GM19455 (cell line): ENCODE measurements around the gene IRF4.

ENCODE experiments used
- ATAC-seq: cut with Tn5 transposase; IDR thresholded peaks from one replicate; pipeline ENCODE4 v1.9.1; 2021; ENCODE audit not compliant: unreplicated experiment

The IRF4 gene

DNA sequence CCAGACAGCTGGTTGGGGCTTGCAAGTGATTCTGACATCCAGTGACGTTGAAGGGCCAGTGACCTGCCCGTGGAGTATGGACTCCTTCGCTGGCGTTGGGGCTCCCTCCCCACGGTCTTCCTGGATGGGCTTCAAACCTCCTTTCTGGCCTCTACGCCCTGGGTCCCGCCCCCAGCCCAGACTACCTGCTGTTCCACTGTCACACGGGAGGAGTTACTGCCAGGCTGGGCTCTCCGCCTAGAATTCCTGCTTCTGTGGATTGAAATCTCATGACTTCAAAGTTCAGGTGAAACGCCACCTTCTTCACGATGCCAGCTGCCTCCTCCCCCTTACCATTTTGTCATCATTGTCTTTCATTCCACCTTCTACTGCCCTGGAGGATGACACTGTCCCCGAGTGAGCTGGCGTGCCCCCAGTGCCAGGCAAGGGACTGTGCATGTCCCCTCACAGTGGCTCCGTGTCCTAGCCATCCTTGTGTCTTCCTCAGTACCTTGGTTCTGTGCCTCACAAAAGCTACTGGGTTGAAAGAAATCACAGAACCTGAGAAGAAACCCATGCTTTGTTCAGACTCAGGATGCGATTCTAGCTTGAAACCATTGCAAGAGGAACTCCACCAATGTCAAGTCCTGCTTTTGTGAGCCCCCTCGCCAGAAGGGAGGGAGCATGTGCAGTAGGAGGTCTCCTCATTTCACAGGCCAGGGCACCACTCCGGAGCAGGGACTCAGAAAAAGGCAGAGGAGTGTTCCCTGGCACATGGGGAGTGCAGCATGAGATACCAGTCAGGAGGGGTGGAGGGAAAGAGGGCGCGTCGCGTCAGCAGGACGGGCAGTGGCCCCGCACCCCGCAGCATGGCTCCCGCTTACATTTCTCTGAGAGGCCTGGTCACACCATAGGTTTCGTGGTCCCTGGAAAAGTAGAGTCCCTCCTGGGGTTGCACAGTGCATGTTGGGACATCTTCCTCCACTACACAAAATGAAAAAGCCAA lies 11.0 kb upstream of the IRF4 start:
- ATAC-seq: no peak

DNA sequence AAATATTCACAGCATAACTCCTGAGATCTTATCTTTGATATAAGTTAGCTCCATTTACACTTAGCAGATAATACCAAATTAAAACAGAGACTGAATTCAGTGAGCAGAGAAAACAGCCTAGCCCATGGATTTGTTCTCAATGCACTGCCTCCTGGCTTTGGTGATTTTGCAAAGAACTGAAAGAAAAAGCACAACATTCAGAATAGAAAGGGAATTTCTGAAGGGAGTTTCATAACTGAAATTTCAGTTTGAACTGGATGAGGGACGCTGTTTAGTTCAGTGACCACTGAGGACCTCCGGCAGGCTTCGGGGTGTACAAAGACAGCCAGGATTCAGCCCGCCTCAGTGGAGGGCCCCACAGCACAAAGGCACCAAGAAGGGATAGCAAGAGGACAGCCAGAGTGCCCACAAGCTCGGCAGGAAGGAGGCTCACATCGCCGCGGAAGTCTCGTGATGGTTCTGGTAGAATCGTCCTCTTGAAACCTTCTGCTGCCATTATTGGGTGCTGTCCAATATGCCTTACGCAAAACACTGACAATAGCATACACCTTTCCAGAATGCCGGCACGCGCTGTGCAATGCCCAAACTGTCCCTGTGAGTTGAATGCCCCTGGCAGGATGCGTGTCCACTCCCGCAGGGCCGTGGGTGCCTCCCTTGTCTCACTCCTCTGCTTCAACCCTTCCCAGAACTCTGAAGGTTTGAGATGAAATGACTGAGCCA lies 9.7 kb upstream of the IRF4 start:
- no peak for ATAC-seq

DNA sequence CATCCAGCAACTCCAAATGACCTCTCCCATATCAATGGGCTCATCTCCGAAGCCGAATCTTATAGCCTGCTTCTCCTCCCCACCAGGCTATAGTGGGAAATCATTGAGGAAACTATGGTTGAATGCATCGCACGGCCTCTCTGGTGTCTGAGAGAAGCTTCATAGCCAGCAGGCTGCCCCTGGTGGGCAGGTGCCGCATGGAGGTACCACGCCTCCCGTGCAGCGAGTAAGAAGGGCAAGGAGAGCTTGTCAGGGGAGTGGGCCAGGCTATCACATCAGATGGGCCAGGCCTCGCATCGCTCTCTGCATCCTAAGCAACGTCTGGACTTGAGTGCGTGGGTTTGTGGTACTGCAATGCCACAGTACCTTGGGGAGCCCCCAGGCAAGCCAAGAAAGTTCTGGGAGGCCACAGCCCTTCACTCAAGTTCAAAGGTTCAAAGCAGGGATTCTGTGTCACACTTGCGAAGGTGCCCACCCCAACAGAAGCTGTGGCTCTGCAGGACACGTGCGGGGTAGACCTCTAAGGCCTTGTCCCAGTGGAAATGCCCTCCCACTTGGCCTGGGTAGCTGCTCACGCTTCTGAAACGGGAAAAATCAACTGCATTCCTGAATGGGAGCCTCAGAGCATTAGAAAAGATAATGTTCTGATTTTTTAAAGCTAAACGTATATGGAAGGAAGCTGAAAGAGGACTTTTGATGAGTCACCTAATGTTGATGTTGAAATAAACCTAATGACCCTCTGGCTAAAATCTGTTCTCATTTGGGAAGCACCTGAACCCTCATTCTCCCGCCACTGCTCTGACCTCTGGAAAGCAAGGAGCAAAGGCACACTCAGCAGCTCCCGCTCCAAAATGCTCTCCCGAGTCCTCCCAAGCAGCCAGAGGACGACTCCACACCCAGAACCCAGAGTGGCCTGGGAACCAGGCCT lies 8.4 kb upstream of the IRF4 start:
- ATAC-seq: no peak

DNA sequence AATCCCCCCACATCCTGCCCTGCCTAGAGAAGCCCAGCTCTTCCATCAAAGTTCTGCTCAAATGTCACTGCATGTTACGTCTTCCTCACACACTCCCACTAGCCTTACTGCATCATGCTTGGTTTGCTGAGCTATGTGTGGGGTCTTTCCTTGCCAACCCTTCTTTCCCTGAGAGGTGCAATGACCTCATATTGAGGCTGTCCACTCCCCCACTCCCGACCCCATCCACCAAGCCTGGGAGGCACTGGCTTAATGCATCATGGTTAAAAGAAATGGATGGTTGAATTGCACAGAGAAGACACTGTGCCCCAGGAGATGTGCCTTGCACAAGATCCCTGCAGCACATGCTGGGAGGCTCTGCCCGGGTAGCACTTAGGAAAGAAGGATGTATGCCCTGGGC lies 7.7 kb upstream of the IRF4 start:
- ATAC-seq: no peak

DNA sequence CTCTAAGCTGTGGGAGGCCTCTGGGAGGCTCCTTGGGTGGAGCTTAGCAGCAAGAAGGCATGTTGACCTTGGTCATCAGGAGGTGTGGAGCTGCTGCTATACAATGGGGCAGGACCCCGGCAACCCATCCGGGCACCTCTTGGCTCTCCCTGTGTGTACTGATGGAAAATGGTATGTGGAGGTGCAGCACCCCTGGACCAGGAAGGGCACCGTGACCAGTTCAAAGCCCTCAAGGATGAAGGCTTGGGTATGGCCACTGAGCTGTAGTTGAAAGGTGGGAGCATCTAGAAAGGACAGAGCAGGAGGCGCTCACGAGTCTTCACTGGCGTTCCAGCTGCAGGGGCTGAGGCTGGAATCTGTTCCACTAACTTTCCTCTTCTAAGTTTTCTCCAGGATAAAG lies 6.7 kb upstream of the IRF4 start:
- ATAC-seq: no peak

DNA sequence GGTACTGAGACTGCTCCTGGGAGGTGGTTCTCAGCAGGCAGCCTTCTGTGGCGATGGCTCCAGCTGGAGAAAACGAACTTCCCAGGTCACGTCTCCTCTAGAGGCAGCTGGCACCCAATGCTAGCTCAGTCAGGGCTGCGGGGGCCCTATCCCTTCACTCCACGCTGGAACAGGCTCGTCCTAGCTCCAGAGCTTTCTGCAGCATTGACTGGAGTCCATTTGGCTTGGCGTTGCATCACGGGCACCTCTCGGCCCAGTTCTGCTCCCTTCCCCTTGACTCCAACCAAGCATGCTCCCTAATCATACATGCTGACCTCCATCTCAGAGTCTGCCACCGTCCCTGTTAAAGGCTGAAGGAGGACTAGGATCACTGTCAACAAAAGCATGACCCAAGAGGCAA lies 5.9 kb upstream of the IRF4 start:
- ATAC-seq: no peak

DNA sequence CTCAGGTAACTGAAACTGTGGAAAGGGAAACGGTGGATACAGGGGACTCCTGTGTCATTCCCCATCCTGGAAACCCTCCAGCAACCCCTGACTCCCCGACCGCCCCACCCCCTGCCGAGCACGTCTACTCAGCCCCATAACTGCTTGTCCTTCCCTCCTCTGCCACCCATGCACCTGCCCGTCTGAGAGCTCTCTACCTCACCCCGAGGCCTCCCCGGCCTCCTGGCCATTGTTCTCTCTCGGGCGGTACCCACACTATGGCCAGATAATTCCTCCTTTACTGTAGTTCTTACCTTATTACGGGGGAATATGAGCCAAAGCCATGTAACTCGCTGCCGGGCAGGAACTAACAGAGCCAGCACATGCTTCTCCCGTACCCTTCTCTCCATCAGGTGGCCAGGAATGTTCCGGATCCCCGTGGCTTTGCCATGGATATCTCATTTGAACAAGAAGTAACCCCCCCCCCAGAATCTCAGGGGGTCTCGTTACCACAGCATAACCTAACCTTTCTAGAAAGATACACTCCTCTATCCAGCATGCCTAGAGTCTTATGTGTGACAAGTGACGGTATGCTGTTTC lies 4.8 kb upstream of the IRF4 start:
- no peak for ATAC-seq

DNA sequence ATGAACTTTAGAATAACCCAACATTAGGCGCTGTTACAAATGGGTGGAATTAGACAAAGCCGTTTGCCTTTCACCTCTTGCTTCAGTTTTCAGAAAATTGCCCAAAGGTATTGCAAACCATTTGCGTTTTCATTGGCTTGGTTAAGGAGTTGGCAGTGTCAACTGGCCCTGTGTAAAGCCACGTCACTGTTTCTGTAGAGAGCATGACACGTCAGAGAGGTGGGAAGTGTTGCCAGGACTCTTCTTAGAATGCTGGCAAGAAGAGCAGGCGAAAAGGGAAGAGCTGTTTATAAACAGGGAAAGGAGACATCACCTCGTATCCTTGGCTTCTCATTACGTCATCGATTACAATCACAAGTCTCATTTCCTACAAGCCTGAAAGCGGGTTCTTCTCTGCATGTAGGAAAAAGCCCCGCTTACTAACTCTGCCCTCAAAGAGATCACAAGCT lies 4.2 kb upstream of the IRF4 start:
- no peak for ATAC-seq

DNA sequence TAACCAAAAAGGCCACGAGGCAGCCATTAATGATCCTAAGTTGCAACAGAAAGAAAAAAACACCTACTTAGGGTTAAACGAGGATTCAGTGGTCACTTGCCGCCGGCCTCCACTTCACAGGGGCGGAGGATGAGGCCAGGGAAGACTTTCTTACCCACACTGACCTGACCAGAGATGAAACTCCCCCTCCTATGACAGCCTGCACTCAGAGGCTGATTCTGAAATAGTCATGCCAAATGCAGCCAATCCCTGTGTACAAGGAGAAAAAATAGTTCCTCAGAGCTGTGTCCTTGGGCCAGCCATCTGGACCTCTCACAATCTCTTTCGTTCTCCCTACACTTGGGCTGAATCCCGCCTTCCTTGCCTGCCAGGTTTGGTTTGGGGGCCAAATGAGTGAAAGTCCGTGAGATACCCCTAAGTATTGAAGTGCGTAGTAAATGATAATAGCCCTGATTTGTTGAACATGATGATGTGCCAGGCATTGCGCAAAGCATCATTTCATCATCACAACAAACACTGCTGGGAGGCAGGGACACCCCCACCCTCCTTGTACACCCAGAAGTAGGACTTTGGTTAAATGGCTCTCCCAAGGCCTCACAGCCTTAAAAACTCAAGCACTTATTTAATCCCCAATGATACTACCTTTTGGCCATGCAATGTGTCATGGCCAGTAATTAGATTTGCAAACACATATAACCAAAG lies 3.2 kb upstream of the IRF4 start:
- no peak for ATAC-seq

DNA sequence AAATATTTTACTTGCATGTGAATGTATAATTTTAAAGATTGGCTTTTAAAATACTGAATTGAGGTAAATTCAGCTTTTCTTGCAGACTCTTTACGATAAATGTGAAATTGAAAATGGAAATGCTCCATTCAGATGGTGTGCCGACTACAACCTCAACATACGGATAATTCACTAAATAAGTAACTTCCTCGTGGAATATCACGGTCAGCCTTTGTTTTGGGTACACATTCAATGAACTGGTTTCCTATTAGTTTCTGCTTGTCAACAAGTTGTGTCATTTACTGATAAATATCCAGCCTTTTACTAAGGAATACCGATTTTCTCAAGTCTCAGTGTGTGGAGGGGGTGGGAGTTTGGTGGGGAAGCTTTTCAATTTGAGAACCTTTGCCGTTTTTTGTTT lies 2.4 kb upstream of the IRF4 start:
- ATAC-seq: no peak

DNA sequence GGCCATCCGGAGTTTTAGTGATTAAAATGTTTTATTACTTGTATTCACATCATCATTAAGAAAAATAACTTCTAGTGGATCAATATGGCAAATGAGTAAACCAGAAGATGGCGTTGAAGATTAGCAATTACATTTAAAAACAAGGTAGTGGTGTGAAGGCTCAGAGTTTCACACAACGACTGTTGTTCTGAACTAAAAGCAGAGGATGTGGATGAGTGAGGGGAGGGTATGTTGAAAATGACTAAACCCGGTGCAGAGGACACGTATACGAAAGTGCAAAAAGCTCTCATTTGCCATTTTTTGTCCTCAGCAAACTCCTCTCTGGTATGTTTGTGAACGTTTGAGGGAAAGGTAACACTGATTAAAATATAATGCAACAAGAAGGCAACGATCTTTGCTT lies 1.9 kb upstream of the IRF4 start:
- ATAC-seq: no peak

DNA sequence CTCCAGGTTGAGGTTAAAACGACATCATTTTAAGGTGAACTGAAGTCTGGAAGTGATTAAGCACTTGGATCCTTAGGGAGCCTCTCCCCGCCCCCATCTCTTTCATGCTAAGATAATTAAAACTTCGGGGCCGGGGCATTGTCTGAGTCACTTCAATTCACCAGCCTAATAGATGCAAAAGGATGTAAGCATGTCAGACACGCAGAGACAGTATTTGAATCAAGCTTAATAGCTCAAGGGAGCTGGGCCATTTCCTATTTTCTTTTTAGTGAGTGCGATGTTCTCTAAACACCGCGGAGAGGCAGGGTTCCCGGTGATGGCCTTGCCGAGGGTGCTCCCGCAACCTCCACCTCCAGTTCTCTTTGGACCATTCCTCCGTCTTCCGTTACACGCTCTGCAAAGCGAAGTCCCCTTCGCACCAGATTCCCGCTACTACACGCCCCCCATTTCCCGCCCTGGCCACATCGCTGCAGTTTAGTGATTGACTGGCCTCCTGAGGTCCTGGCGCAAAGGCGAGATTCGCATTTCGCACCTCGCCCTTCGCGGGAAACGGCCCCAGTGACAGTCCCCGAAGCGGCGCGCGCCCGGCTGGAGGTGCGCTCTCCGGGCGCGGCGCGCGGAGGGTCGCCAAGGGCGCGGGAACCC lies 516 bp upstream of the IRF4 start:
- peak; percentile 26 for ATAC-seq

DNA sequence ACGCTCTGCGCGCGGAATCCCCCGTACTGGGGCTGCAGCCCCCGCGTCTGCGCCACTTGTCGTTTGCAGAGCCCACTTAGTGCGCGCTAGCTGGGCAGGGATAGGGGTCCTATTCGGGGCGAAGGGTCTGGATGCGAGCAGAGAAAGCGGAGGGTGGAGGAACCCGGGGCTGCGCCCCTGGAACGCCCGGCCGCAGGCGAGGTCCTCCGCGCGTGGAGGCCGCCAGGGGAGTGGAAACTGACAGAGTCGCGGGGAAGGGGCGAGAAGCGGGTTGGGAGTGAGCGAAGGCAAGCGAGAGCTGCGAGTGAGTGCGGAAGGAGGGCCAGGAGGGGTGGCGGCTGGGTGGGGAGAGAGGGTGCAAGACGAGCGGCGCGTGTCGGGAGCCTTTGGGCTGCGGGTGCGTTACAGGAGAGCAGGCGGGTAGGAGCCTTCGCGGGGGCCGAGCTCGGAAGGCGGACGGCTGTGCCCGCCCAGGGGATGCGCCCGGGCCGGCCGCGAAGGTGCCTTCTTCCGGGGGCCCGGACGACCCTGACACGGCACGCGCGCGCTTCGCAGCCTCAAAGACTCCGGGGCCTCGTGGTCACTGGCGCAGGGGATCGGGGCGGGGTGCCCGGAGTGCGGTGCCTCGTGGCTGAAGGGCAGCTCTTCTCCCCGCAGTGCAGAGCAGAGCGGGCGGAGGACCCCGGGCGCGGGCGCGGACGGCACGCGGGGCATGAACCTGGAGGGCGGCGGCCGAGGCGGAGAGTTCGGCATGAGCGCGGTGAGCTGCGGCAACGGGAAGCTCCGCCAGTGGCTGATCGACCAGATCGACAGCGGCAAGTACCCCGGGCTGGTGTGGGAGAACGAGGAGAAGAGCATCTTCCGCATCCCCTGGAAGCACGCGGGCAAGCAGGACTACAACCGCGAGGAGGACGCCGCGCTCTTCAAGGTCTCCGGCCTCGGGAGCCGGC lies 1.2 kb downstream of the IRF4 start:
- ATAC-seq: no peak

DNA sequence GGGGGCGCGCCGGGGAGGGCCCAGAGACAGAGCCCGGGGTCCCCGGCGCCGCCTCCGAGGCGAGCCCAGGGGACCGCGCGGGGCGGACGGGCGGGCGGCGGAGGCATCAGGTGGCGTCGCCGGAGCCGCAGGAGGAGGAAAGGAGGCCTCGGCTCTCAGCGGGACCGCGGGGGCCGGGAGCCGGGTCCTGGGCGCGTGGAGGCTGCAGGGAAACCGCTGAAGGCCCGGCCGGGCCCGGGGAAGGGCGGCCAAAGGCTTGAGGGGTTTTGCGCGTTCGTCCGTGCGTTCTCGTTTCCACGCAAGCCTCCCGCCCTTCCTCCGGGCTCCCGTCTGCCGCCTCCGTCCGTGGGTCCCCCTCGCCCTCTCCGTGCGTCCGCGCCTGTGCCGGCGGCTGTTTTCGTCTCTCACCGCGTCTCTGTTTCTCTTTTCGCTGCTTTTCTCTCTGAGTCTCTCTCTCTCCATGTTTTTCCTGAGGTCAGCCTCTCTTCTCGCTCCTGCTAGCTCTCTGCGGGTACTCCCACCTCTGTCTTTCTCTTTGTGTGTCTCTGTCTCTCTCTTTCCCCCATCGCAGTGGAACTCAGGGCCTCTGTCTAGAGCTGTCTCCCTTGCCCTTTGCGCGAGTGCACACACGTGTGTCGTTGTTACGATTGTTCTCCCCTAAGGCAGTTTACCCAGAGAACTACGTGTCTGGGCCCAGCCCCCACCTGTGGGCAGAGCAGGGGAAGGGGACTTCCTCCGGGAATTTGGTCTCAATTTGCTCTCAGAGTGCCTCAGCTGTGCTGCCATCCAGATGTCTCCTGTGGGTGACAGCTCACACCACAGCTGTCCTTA lies 2.1 kb downstream of the IRF4 start:
- no peak for ATAC-seq

DNA sequence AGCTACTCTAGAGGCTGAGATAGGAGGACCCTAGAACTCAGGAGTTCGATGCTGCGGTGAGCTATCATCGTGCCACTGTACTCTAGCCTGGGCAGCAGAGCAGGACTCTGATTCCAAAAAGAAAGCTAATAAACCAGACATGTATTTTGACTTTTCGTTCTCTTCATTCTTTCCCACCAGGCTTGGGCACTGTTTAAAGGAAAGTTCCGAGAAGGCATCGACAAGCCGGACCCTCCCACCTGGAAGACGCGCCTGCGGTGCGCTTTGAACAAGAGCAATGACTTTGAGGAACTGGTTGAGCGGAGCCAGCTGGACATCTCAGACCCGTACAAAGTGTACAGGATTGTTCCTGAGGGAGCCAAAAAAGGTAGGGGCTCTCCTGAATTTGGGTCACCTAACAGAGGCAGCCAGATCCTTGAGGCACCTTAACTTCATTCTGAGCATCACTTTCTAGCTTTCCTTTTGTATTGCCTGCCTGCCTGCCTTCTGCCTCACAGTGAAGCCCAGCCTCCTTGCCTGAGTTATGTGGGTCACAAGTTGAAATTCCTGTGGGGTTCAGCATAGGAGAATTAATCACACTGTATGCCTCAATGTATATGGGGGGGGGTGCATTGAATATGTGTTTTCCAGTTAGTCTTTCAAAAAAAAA lies 3.2 kb downstream of the IRF4 start:
- no peak for ATAC-seq

DNA sequence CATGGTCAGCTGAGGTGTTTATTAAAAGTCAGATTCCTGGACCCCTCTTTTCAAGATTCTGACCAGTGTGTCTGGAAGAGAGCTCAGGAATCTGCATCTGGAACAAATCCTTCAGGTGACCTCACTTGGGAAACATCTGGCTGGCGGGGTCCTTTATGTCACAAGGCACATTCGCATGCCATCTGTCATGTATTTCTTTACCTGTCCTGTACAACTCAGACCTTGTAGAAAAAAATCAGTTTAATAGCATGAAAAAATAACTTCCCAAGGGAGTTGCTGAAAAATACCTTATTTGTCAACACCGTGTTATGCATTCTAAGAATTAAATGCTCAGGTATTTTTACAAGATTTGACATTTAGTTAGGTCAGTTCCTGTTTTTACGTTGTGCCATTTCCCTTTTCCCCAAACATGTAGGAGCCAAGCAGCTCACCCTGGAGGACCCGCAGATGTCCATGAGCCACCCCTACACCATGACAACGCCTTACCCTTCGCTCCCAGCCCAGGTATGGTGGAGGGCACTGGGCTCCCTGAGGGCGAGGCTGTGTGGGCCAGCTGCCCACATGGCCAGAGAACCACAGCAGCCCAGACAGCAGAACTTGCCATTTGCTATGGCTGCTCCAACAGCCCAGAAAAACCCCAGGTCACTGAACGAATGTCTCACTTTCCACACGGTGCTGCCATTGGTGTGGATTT lies 4.0 kb downstream of the IRF4 start:
- ATAC-seq: no peak

DNA sequence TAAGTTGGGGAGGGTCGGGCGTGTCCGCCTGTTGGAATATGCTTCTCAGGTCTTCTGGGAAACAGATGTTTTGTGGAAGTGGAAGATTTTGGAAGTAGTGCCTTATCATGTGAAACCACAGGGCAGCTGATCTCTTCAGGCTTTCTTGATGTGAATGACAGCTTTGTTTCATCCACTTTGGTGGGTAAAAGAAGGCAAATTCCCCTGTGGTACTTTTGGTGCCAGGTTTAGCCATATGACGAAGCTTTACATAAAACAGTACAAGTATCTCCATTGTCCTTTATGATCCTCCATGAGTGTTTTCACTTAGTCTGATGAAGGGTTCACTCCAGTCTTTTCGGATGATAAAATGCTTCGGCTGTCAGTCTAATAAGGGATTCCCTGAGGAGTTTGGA lies 4.6 kb downstream of the IRF4 start:
- no peak for ATAC-seq
